Measurements from ENCODE around the gene OASL. TPM values are rescaled to one million over a fixed set of nuclear protein-coding genes. Genes with fewer than 3 reads are reported as not detected.
"Not testable (repeated sequence)": the region's sequence is repeated elsewhere in the genome, so short reads cannot be mapped to it uniquely, and the experiment has no call there.

Gene OASL
- total RNA-seq, 4 donors from 2014 or later: 5.2 to 18.7 (median 11.5) TPM

DNA sequence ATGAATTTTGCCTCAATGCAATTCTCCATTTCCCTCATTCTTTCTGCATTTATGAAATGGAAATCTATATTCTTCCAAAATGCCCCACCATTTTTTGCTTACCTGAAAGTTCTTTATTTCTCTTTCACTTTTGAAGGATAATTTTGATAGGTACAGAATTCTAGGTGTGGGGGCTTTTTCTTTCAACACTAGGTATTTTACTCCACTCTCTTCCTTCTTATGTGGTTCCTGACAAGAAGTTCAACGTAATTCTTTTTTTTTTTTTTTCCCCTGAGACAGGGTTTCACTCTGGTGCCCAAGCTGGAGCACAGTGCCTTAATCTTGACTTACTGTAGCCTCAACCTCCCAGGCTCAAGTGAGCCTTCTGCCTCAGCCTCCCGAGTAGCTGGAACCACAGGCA lies 26.3 kb upstream of the OASL start:
- H3K4me3 ChIP-seq: no peak overlapping the region
- intact Hi-C loops (cut with DNase I; ENCODE audit: low total_unique reads): no loop called here
- in situ Hi-C loops (cut with MboI; ENCODE audit: low pct_ligation_motif_present in 1 of 4, low pct_unique_long_range_greater_than_20kb in 1 of 4, low sequenced_read_pairs in 3 of 4): no loop called here
- H3K9me3 ChIP-seq: no peaks in the 10 kb centered on the region
- H3K36me3 ChIP-seq: no peaks in the 10 kb centered on the region
- H3K27ac ChIP-seq: no peak overlapping the region
- TF ChIP-seq EP300 (IDR thresholded peaks at IDR 0.05; ENCODE audit: low read depth) (no peak), POLR2AphosphoS5 (IDR thresholded peaks at IDR 0.05) (no peak), POLR2A (IDR thresholded peaks at IDR 0.05) (no peak)
- TF ChIP-seq, protein P1, sequence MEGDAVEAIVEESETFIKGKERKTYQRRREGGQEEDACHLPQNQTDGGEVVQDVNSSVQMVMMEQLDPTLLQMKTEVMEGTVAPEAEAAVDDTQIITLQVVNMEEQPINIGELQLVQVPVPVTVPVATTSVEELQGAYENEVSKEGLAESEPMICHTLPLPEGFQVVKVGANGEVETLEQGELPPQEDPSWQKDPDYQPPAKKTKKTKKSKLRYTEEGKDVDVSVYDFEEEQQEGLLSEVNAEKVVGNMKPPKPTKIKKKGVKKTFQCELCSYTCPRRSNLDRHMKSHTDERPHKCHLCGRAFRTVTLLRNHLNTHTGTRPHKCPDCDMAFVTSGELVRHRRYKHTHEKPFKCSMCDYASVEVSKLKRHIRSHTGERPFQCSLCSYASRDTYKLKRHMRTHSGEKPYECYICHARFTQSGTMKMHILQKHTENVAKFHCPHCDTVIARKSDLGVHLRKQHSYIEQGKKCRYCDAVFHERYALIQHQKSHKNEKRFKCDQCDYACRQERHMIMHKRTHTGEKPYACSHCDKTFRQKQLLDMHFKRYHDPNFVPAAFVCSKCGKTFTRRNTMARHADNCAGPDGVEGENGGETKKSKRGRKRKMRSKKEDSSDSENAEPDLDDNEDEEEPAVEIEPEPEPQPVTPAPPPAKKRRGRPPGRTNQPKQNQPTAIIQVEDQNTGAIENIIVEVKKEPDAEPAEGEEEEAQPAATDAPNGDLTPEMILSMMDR (IDR thresholded peaks at IDR 0.05): no peak
- no peak for DNase-seq
- WGBS, 2 donors (ENCODE audit: low coverage in 1 of 2): 13 to 56% methylated on average over 1 to 2 of the region's 2 CpGs
- H3K4me1 ChIP-seq: peaks cover 0 to 5% (median 2%) of the 10 kb centered on the region in 4 donors
- no peaks in the 10 kb centered on the region for H3K27me3 ChIP-seq

DNA sequence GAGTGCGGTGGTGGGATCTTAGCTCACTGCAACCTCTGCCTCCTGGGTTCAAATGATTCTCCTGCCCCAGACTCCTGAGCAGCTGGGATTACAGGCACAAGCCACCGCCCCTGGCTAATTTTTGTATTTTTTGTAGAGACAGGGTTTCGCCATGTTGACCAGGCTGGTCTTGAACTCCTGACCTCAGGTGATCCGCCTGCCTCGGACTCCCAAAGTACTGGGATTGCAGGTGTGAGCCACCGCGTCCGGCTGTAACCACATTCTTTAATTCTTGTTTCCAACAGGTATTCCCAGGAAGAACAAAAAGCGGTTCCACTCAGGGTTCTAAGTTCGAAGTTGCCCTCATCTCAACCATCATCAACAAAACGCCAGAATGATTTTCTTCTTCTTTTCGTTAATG lies 25.5 kb upstream of the OASL start:
- H3K27me3 ChIP-seq; H3K4me3 ChIP-seq; H3K36me3 ChIP-seq; intact Hi-C loops (cut with DNase I; ENCODE audit: low total_unique reads); in situ Hi-C loops (cut with MboI; ENCODE audit: low pct_ligation_motif_present in 1 of 4, low pct_unique_long_range_greater_than_20kb in 1 of 4, low sequenced_read_pairs in 3 of 4); H3K9me3 ChIP-seq; DNase-seq; H3K27ac ChIP-seq: not testable (repeated sequence)
- peaks cover 0 to 10% (median 4%) of the 10 kb centered on the region in 4 donors for H3K4me1 ChIP-seq
- 92 to 95% methylated on average over 8 to 12 of the region's 12 CpGs for WGBS, 2 donors (ENCODE audit: low coverage in 1 of 2)

DNA sequence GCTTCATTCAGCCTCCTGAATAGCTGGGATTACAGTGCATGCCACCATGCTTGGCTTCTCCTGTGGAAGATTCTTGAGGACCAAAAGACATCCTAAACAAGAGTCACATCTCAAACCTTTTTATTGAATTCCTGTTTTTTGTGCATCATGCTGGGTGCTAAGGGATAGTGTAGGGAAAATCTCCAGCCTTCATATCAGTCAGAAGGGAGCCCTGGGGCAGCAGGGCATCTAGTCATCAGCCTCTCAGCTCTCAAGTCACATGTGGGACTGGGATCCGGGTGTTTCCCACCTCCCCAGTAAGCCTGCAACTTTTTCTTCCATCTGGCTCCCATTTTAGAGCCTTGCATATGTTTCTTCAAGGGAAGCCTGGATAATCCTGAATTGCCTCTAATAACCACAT lies 25.1 kb upstream of the OASL start:
- in situ Hi-C loops (cut with MboI; ENCODE audit: low pct_ligation_motif_present in 1 of 4, low pct_unique_long_range_greater_than_20kb in 1 of 4, low sequenced_read_pairs in 3 of 4) (no loop called here), intact Hi-C loops (cut with DNase I; ENCODE audit: low total_unique reads) (no loop called here)
- Histone ChIP-seq H3K36me3 (no peaks in the 10 kb centered on the region), H3K9me3 (no peaks in the 10 kb centered on the region), H3K4me3 (no peak overlapping the region), H3K27me3 (no peaks in the 10 kb centered on the region), H3K4me1 (peaks cover 0 to 10% (median 4%) of the 10 kb centered on the region in 4 donors), H3K27ac (no peak overlapping the region)
- TF ChIP-seq POLR2A (IDR thresholded peaks at IDR 0.05) (no peak), EP300 (IDR thresholded peaks at IDR 0.05; ENCODE audit: low read depth) (no peak), POLR2AphosphoS5 (IDR thresholded peaks at IDR 0.05) (no peak)
- TF ChIP-seq, protein P1 (IDR thresholded peaks at IDR 0.05): no peak
- WGBS, 2 donors (ENCODE audit: low coverage in 1 of 2): 56 to 88% methylated on average over 1 of the region's 1 CpG
- DNase-seq: no peak

DNA sequence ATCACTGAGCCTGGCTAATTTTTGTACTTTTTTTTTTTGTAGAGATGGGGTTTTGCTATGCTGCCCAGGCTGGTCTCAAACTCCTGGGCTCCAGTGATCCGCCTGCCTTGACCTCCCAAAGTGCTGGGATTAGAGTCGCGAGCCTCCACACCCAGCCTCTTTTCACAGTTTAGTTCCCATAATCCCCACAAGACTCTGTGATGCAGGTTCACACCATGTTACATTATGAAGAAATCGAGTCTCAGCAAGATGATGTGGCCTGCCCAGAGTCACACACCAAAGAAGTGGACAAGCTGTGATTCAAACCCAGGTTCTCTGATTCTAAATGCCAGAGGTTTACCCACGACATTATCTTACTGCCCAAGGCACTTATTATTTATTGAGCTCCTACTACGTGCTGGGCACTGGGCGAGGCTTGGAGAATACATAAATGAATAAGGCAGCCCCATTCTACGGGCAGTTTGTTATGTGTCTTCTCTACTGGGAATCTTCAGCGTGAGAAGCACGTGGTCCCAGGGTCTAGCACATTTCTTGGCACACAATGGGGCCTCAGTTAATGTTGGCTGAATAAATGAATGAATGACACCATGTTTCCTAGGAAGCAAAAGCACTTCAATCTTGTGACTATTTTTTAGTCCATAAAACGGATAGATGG lies 23.5 kb upstream of the OASL start:
- intact Hi-C loops (cut with DNase I; ENCODE audit: low total_unique reads): no loop called here
- Histone ChIP-seq H3K4me1 (peaks cover 0 to 10% (median 4%) of the 10 kb centered on the region in 4 donors), H3K36me3 (no peaks in the 10 kb centered on the region), H3K27ac (no peak overlapping the region), H3K9me3 (no peaks in the 10 kb centered on the region), H3K27me3 (no peaks in the 10 kb centered on the region), H3K4me3 (no peak overlapping the region)
- no peak for TF ChIP-seq POLR2A (IDR thresholded peaks at IDR 0.05)
- TF ChIP-seq POLR2AphosphoS5 (IDR thresholded peaks at IDR 0.05): no peak
- no peak for TF ChIP-seq EP300 (IDR thresholded peaks at IDR 0.05; ENCODE audit: low read depth)
- TF ChIP-seq, protein P1 (IDR thresholded peaks at IDR 0.05): no peak
- WGBS, 2 donors (ENCODE audit: low coverage in 1 of 2): 90 to 93% methylated on average over 9 to 11 of the region's 11 CpGs
- in situ Hi-C loops (cut with MboI; ENCODE audit: low pct_ligation_motif_present in 1 of 4, low pct_unique_long_range_greater_than_20kb in 1 of 4, low sequenced_read_pairs in 3 of 4): no loop called here
- DNase-seq: no peak

DNA sequence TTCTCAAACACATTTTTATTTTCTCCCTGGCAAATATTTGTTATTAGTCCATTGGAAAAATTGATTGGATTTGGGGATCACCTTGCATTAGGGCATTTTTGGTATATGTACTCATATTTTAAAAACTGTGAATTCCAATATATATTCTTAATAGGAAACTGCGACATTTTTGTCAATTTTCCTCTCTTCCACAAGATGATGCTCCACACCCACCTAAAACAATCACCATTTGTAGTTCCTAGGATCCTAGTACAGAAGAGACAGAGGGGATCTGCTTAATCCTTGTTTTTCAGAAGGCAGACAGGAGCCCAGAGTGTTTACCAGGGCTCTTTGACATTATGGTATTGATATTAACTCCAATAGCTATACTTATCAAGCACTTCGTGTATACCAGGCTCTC lies 22.8 kb upstream of the OASL start:
- H3K4me1 ChIP-seq: peaks cover 0 to 10% (median 4%) of the 10 kb centered on the region in 4 donors
- no peak overlapping the region for H3K4me3 ChIP-seq
- WGBS, 2 donors (ENCODE audit: low coverage in 1 of 2): 37 to 48% methylated on average over 2 of the region's 2 CpGs
- TF ChIP-seq EP300 (IDR thresholded peaks at IDR 0.05; ENCODE audit: low read depth): no peak
- TF ChIP-seq, protein P1 (IDR thresholded peaks at IDR 0.05): peak in 1 of 5 experiments; percentile 5
- DNase-seq: no peak
- H3K27me3 ChIP-seq: no peaks in the 10 kb centered on the region
- H3K36me3 ChIP-seq: no peaks in the 10 kb centered on the region
- in situ Hi-C loops (cut with MboI; ENCODE audit: low pct_ligation_motif_present in 1 of 4, low pct_unique_long_range_greater_than_20kb in 1 of 4, low sequenced_read_pairs in 3 of 4) (no loop called here), intact Hi-C loops (cut with DNase I; ENCODE audit: low total_unique reads) (no loop called here)
- no peak overlapping the region for H3K27ac ChIP-seq
- no peaks in the 10 kb centered on the region for H3K9me3 ChIP-seq
